Measurements from ENCODE around the gene DALRD3.

The DALRD3 gene

GRCh38 chr3:48966876-48967361 is 51.5 kb downstream of the DALRD3 start:
- TF ChIP-seq GABPA (IDR thresholded peaks at IDR 0.05; ENCODE audit: low read depth) (no peak), POLR2AphosphoS5 (IDR thresholded peaks at IDR 0.05; ENCODE audit: low read depth) (no peak), SPI1 (IDR thresholded peaks at IDR 0.05; ENCODE audit: borderline replicate concordance, low read depth) (no peak), REST (IDR thresholded peaks at IDR 0.05; ENCODE audit: insufficient replicate concordance, low read depth) (no peak)
- TF ChIP-seq, protein P1, sequence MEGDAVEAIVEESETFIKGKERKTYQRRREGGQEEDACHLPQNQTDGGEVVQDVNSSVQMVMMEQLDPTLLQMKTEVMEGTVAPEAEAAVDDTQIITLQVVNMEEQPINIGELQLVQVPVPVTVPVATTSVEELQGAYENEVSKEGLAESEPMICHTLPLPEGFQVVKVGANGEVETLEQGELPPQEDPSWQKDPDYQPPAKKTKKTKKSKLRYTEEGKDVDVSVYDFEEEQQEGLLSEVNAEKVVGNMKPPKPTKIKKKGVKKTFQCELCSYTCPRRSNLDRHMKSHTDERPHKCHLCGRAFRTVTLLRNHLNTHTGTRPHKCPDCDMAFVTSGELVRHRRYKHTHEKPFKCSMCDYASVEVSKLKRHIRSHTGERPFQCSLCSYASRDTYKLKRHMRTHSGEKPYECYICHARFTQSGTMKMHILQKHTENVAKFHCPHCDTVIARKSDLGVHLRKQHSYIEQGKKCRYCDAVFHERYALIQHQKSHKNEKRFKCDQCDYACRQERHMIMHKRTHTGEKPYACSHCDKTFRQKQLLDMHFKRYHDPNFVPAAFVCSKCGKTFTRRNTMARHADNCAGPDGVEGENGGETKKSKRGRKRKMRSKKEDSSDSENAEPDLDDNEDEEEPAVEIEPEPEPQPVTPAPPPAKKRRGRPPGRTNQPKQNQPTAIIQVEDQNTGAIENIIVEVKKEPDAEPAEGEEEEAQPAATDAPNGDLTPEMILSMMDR (IDR thresholded peaks at IDR 0.05; ENCODE audit: insufficient read depth, low read length): no peak

DNA sequence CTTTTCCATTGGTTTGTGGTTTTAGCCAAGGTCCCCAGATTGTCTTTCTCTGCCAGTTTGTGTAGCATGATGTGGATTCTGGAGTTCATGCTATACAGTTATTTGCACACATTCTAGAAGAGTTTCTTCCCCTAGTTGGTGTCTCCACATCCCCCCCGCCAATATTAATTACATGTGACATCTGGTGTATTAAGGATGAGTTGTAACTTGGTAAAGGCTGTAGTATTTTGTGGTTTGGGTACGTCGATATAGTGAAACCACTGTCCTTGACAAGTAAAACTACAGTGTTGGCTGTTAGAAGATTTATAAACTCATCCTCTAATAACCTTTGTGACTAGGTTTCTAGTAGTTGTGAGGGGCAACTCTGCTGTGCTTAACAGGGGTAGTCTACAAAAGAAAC is 52.0 kb downstream of the DALRD3 start:
- Histone ChIP-seq H3K27ac (replicated peaks) (no peak overlapping the region), H3K4me3 (replicated peaks; ENCODE audit: insufficient read depth, low read length) (no peak overlapping the region), H3K27me3 (ENCODE audit: insufficient read depth, poor library complexity, severe bottlenecking) (no peaks in the 10 kb centered on the region)
- TF ChIP-seq SPI1 (IDR thresholded peaks at IDR 0.05; ENCODE audit: borderline replicate concordance, low read depth): no peak
- TF ChIP-seq GABPA (IDR thresholded peaks at IDR 0.05; ENCODE audit: low read depth): no peak
- TF ChIP-seq, protein P1 (IDR thresholded peaks at IDR 0.05; ENCODE audit: insufficient read depth, low read length): no peak
- TF ChIP-seq REST (IDR thresholded peaks at IDR 0.05; ENCODE audit: insufficient replicate concordance, low read depth): no peak
- no peak for TF ChIP-seq POLR2AphosphoS5 (IDR thresholded peaks at IDR 0.05; ENCODE audit: low read depth)
- no peak for DNase-seq (ENCODE audit: low read depth in 1 of 2, low spot score in 1 of 2)

More at GRCh38 chr3:48966876-48967361, 51.5 kb downstream of the DALRD3 start:
- Histone ChIP-seq H3K27ac (replicated peaks) (no peak overlapping the region), H3K4me3 (replicated peaks; ENCODE audit: insufficient read depth, low read length) (no peak overlapping the region), H3K27me3 (ENCODE audit: insufficient read depth, poor library complexity, severe bottlenecking) (no peaks in the 10 kb centered on the region)
- no peak for DNase-seq (ENCODE audit: low read depth in 1 of 2, low spot score in 1 of 2)

Small RNA genes within 50 kb of the gene (microRNA-seq; reads per million reads assigned to microRNA genes)
- 3,724 reads per million, percentile 94 among the genes with 10 or more reads in this experiment for gene MIR191
- gene MIR425: 18,121 reads per million, percentile 99 among the genes with 10 or more reads in this experiment
